ENCODE measurements around the gene ZNF318.
"Not testable (repeated sequence)": the region's sequence is repeated elsewhere in the genome, so short reads cannot be mapped to it uniquely, and the experiment has no call there.

ZNF318 gene

DNA sequence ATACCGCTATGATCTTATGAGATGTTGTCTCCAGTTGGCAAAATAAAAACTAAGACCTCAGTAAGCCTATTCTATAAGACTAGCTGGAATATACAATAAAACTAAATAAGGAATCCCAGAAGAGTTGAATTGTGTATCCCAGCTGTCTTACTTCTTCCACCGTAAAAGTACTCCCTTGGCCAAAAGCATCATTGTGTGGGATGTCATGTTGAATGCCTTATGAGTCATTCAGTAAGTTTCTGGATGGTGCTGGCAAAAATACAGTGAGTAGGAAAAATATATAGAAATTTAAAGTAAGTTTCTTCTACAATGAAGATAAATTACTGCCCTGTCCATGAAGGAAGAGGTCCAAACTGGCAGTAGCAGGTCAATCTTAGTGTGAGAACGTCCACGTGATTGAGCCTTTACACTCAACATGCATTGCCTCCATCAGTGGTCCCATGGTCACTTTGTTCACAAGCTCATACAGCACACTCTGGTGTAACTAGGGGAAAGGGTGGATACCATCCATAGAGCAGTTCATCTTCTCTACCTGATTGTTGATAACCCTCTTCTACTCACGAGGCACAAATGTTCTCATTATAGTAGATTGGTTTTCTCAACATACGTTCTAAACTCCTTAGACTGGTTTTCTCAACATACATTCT lies 13.7 kb upstream of the ZNF318 start:
- DNase-seq (ENCODE audit: low read depth): no peak

GRCh38 chr6:43380858-43381257 lies 11.4 kb upstream of the ZNF318 start:
- DNase-seq (ENCODE audit: low read depth): not testable (repeated sequence)

GRCh38 chr6:43378631-43379030 lies 9.2 kb upstream of the ZNF318 start:
- no peak for DNase-seq (ENCODE audit: low read depth)

- DNase-seq (ENCODE audit: low read depth): no peak
Measured at GRCh38 chr6:43377710-43378229, 8.3 kb upstream of the ZNF318 start.

- DNase-seq (ENCODE audit: low read depth): no peak
Measured at GRCh38 chr6:43376551-43376981, 7.1 kb upstream of the ZNF318 start.

DNA sequence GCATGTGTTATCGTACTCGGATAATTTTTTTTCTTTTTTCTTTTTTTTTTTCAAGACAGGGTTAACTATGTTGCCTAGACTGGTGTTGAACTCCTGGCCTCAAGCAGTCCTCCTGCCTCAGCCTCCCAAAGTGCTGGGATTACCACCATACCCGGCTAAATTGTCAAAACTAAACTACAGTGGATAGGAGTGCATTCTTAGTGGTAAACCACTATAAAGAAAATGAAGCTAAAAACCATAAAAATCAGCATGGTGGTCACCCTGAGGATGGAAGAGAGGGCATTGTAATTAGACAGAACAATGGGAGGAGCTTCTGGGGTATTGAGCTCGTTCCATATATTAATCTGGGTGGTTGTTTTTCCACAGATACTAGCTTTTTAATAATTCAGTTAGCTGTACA lies 6.2 kb upstream of the ZNF318 start:
- DNase-seq (ENCODE audit: low read depth): no peak

DNA sequence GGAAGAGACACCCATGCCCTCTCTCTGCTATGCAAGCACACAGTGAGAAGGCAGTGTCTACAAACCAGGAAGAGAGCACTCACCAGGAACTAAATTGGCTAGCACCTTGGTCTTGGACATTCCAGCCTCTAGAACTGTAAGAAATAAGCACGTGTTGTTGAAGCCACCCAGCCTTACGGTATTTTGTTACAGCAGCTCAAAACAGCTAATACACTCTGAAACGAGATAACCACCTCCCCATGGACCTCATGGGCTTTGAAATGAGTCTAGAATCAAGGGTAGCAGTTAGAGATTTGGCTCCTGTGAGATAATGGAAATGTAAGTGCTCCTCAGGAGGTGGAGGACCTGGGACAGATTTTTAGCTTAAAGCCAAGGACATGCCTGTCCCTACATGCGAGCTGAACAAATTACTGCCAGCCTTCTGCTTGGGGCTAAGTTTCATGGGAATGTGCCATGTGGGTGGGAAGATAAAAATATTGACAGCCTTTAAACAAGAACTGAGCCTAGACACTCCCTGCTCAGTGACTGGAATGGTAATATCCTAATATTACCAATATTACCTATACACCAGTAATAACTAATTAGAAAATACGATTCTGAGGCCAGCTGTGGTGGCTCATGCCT lies 3.9 kb upstream of the ZNF318 start:
- no peak for DNase-seq (ENCODE audit: low read depth)

GRCh38 chr6:43370003-43370580 lies 645 bp upstream of the ZNF318 start:
- DNase-seq (ENCODE audit: low read depth): not testable (repeated sequence)

DNA sequence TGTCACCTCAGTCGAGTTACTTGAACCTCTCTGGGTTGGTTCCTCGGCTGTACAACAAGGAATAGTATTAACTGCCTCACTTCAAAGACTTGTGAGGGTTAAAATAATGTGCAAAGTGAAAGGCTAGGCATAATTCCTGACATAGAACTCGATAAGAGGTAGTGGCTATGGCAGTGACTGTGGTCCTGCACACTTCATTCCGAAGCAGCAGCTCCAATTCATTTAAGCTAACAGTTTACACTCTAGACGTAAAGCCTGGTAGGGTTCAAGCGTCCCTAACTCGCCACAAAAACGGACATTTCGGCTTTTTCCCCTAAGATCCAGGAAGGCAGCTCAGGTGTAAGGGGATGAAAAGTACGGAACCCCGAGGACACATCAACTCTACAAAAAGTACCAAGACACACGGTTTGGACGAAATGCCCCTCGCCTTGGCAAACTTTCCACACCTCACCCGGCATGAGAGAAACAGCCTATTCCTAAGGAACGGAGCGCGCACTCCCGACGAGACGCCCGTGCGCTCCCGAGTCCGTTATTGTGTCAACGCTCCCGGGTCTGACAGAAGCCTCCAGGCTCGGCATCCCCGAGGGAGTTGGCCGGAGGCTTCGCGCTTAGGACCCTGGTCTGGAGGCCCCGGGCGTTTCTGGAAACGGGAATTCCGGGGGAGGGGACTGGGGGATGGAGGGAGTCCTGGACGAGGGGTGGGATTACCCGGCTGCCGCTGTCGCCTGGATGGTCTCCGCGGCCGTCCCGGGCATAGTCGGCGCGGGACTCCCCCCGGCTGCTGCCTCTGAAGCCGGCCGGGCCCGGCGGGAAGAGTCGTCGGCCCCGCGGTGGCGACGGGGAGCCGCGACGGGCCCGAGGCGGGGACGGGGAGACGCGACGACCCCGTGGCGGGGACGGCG lies 937 bp downstream of the ZNF318 start:
- DNase-seq (ENCODE audit: low read depth): no peak

DNA sequence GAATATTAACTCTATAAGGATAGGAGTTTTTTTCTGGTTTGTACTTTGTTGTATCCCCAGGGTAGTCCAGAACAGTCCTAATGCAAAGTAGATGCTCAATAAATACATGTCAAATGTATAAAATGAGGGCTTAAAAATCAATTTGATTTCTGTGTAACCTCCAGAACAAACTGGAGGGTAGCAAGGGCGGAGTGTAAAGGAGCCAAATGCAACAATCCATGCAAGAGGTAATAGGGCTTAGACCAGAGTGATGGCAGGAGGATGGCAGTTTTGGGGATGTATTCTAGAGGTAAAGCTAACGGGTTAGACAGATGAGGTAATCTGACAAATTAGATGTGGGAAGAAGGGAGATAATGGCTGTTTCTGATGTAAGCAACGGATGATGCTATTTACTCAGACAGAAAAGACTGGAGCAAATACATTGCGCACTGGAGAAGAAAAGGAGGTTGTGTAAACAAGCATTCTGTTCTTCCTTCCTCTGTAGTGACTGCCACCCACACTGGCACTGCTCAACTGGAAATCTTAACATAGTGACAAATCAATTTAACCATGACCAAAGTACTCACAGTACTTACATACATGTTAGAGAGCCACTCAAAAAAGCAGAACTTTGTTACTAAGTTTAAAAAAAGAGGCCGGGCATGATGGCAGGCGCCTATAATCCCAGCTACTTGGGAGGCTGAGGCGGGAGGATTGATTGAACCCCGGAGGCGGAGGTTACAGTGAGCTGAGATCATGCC lies 2.0 kb downstream of the ZNF318 start:
- DNase-seq (ENCODE audit: low read depth): no peak

GRCh38 chr6:43361269-43361668 lies 8.2 kb downstream of the ZNF318 start:
- no peak for DNase-seq (ENCODE audit: low read depth)

GRCh38 chr6:43359831-43360230 lies 9.6 kb downstream of the ZNF318 start:
- no peak for DNase-seq (ENCODE audit: low read depth)

DNA sequence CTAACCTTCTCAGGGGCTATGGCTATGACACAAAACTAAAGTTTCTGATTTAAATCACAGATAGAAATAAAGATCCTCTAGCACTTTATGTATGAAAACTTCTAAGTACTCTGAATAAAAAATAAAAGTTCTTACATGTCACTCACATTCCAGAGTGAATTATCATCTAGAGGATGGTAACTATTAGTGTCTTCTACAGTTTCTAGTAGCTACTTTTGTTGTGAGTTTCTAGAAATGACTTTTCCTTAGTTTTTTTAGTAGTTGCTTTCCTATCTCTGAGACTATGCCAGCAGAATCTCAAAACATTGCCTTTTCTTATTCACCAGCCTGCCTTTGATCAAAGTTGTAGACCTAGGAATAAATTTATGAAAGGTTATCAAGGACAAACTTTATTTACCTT lies 10.1 kb downstream of the ZNF318 start:
- no peak for DNase-seq (ENCODE audit: low read depth)

DNA sequence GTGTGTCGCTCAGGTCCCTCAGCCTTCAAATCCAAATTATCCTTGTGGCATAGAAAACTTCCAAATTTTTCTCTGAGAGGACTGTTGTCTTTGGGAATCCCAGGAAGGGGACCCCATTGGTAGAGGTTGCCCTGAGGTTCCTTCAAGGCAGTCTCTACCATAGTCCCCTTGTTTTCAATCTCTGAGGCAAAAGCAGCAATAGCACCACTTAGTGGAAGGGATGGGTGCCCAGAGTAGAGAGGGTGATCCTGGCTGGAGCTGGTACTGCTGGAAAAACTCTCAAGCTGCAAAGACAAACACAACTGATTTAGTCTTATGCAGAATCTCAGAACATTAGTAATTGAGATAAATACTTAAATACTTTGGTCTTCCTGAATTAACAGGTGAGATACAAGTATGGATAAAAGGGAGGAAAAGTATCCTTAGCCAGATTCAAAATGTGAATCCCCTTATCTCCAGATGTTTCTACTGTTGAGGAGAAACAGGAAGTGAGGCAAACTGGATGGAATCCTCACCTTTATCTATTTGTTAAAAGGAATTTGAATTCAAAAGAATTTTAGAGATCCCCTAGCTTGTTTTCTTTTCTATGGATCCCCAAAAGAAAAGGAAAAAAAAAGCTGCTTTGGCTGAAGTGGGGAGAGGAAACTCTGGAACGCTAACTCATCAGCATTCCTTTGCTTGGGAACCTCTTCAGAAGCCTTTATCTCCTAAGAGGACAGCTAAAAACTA lies 13.4 kb downstream of the ZNF318 start:
- DNase-seq (ENCODE audit: low read depth): no peak

- DNase-seq (ENCODE audit: low read depth): not testable (repeated sequence)
Measured at GRCh38 chr6:43351951-43352350, 17.5 kb downstream of the ZNF318 start.

GRCh38 chr6:43347444-43347843 lies 22.0 kb downstream of the ZNF318 start:
- DNase-seq (ENCODE audit: low read depth): no peak

GRCh38 chr6:43347021-43347420 lies 22.4 kb downstream of the ZNF318 start:
- no peak for DNase-seq (ENCODE audit: low read depth)

DNA sequence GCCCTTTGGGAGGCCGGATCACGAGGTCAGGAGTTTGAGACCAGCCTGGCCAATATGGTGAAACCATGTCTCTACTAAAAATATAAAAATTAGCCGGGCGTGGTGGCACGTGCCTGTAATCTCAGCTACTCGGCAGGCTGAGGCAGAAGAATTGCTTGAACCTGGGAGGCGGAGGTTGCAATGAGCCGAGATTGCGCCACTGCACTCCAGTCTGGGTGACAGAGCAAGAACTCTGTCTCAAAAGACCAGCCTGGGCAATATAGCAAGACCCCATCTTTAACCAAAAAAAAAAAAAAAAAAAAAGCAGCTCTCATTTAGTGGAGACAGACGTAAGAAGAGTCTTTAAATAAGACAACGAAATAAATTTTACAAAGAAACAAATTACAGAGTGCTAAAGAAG lies 23.2 kb downstream of the ZNF318 start:
- not testable (repeated sequence) for DNase-seq (ENCODE audit: low read depth)

- DNase-seq (ENCODE audit: low read depth): no peak
Measured at GRCh38 chr6:43339168-43339567, 30.3 kb downstream of the ZNF318 start.

GRCh38 chr6:43338243-43338642 lies 31.2 kb downstream of the ZNF318 start:
- DNase-seq (ENCODE audit: low read depth): no peak

- no peak for DNase-seq (ENCODE audit: low read depth)
Measured at GRCh38 chr6:43336382-43336781, 33.1 kb downstream of the ZNF318 start.
